Activated T-helper 1 cell treated with anti-CD3 and anti-CD28 coated beads, Interleukin-12 subunit alpha, Interleukin-12 subunit beta, Interleukin-2, Interleukin-4 antibody, amounts not matched to agents 30 ng/mL and 10 ng/mL and 1 ng/mL, durations not matched to agents 14 hours and 24 hours and 36 hours (primary cell): Measurements from ENCODE around the gene ITK. TPM values are rescaled to one million over a fixed set of nuclear protein-coding genes. Genes with fewer than 3 reads are reported as not detected.
"Not testable (repeated sequence)": the region's sequence is repeated elsewhere in the genome, so short reads cannot be mapped to it uniquely, and the experiment has no call there.

Experiments used
- DNase-seq: peaks from one replicate; pipeline ENCODE4 v3.0.0; 2021; ENCODE audit warnings: low spot score
- H3K27ac Mint-ChIP-seq: one replicate; pipeline ENCODE4 v1.8.0; 2021; ENCODE audit warnings: mild to moderate bottlenecking, mixed read lengths
- H3K27me3 Mint-ChIP-seq: one replicate; pipeline ENCODE4 v1.8.0; 2022; ENCODE audit warnings: mild to moderate bottlenecking, moderate library complexity, mixed read lengths; ENCODE audit not compliant: insufficient read depth
- H3K36me3 Mint-ChIP-seq: one replicate; pipeline ENCODE4 v1.8.0; 2021; ENCODE audit warnings: low read depth, mixed read lengths
- H3K4me1 Mint-ChIP-seq: one replicate; pipeline ENCODE4 v1.8.0; 2021; ENCODE audit warnings: low read depth, mixed read lengths
- H3K4me3 Mint-ChIP-seq: one replicate; pipeline ENCODE4 v1.8.0; 2021; ENCODE audit warnings: mild to moderate bottlenecking, moderate library complexity, mixed read lengths
- H3K9me3 Mint-ChIP-seq: one replicate; pipeline ENCODE4 v1.8.0; 2021; ENCODE audit warnings: mixed read lengths
- intact Hi-C: fragments of 100-400 bp; cut with micrococcal nuclease; formaldehyde crosslinking; loops from one replicate; pipeline ENCODE4 v1.15.1; 2024
- total RNA-seq: library from RNA; stranded (reverse); gene quantifications from 2 replicates; pipeline ENCODE4 v1.2.3, GENCODE V29; 2022

ITK gene
- total RNA-seq, 1 donor from 2014 or later, result 259 TPM

GRCh38 chr5:157178966-157179365 is 1.7 kb upstream of the ITK start:
- Mint-ChIP-seq H3K36me3 (peaks cover 37% of the 10 kb centered on the region), H3K4me1 (peaks cover 61% of the 10 kb centered on the region), H3K4me3 (peak overlapping the region; percentile 71), H3K27me3 (no peaks in the 10 kb centered on the region), H3K9me3 (peaks cover 21% of the 10 kb centered on the region), H3K27ac (peak overlapping the region; percentile 90)
- intact Hi-C loops, result loop anchor here (10.0 kb wide), 1 partner anchor 286 kb away; the partner anchor contains the start of gene NIPAL4
- DNase-seq, result no peak

DNA sequence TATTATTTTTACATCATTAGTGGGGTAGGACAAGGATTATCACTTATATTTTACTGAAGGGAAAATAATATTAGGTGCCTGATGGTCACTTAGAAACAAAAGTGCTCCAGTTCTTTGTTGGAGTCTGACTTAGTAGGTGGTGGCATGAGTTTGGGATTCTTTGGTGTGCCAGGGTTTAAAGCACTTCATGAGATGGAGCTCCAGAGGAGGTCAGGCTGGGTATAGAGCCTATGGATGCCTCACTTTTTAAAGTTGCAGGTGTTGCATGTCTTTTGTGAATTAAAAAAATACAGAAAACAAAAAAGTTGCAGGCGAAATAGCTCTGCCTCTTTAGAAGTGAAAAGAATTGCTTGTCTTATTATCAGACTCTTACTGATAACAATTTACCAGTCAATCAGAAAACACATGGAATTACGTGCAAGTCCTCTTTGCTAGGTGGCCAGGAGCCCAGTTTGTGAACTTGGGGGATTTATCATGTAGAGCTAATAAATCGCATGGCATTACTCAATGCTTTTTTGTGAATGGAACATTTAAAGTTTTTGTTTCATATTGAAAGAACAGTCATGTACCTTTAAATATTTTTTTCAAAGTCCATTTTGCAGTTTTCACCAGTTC is 1.6 kb downstream of the ITK start:
- Mint-ChIP-seq H3K9me3 (peaks cover 10% of the 10 kb centered on the region), H3K36me3 (peaks cover 56% of the 10 kb centered on the region), H3K4me1 (peaks cover 64% of the 10 kb centered on the region), H3K27me3 (no peaks in the 10 kb centered on the region), H3K27ac (peak overlapping the region; percentile 100), H3K4me3 (peak overlapping the region; percentile 100)
- no peak for DNase-seq
- intact Hi-C loops, result loop anchor here (1.0 kb wide), 1 partner anchor 40 kb away; no protein-coding TSS in a partner anchor

GRCh38 chr5:157184117-157184670 is 3.6 kb downstream of the ITK start:
- Mint-ChIP-seq H3K9me3 (no peaks in the 10 kb centered on the region), H3K36me3 (peaks cover 66% of the 10 kb centered on the region), H3K27me3 (no peaks in the 10 kb centered on the region), H3K4me3 (peak overlapping the region; percentile 100), H3K27ac (peak overlapping the region; percentile 81), H3K4me1 (peaks cover 66% of the 10 kb centered on the region)
- no peak for DNase-seq
- intact Hi-C loops, result loop anchor here (1.0 to 2.0 kb wide), 2 partner anchors 9 to 15 kb away; no protein-coding TSS in a partner anchor

DNA sequence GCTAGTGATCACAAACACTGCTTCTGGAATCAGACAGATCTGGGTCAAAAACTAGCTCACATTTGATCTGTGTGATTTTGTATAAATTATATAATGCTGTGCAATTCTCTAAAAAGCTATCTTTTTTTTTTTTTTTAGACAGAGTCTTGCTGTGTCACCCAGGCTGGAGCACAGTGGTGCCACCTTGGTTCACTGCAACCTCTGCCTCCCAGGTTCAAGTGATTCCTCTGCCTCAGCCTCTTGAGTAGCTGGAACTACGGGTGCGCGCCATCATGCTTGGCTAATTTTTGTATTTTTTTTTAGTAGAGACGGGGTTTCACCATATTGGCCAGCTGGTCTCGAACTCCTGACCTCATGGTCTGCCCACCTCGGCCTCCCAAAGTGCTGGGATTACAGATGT is 4.5 kb downstream of the ITK start:
- Mint-ChIP-seq H3K4me3 (peak overlapping the region; percentile 100), H3K36me3 (peaks cover 71% of the 10 kb centered on the region), H3K4me1 (peaks cover 65% of the 10 kb centered on the region), H3K27ac (peak overlapping the region; percentile 81)
- H3K27me3 Mint-ChIP-seq, DNase-seq, H3K9me3 Mint-ChIP-seq: not testable (repeated sequence)
- intact Hi-C loops, result loop anchor here (2.0 kb wide), 1 partner anchor 14 kb away; no protein-coding TSS in a partner anchor

DNA sequence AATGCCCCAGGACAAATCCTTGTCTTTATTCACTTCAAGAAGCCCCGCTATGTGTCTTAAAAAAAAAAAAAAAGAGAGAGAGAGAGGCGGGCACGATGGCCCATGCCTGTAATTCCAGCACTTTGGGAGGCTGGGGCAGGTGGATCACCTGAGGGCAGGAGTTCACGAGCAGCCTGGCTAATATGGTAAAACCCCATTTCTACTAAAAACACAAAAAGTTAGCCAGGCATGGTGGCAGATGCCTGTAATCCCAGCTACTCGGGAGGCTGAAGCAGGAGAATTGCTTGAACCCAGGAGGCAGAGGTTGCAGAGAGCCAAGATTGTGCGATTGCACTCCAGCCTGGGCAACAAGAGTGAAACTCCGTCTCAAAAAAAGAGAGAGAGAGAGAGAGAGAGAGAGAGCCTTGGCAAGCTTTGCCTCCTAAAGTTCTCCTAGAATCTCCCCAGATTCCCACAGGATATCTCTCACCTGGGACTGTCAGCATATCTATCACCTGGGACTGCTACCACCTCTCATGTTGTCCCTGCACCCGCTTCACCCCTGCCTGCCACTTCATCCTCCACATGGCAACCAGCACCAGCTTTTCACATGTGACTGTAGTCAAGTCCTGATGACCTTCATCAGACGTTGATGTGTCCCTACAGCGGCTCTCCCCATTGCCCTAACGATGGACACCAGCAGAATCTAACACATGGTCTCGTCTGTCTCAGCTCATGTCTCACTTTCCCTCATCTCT is 5.8 kb downstream of the ITK start:
- intact Hi-C loops, result no loop called here
- peak overlapping the region; percentile 84 for H3K4me3 Mint-ChIP-seq
- peaks cover 73% of the 10 kb centered on the region for H3K36me3 Mint-ChIP-seq
- H3K27ac Mint-ChIP-seq, result peak overlapping the region; percentile 97
- no peaks in the 10 kb centered on the region for H3K9me3 Mint-ChIP-seq
- H3K27me3 Mint-ChIP-seq, result no peaks in the 10 kb centered on the region
- peaks cover 72% of the 10 kb centered on the region for H3K4me1 Mint-ChIP-seq
- DNase-seq, result no peak

- intact Hi-C loops, result no loop called here
- H3K9me3 Mint-ChIP-seq, result no peaks in the 10 kb centered on the region
- no peak for DNase-seq
- H3K27me3 Mint-ChIP-seq, result no peaks in the 10 kb centered on the region
- H3K36me3 Mint-ChIP-seq, result peaks cover 72% of the 10 kb centered on the region
- peak overlapping the region; percentile 97 for H3K27ac Mint-ChIP-seq
- peaks cover 78% of the 10 kb centered on the region for H3K4me1 Mint-ChIP-seq
- peak overlapping the region; percentile 84 for H3K4me3 Mint-ChIP-seq
Observed at GRCh38 chr5:157187046-157187754, 6.6 kb downstream of the ITK start.

- peak overlapping the region; percentile 84 for H3K4me3 Mint-ChIP-seq
- peak overlapping the region; percentile 97 for H3K27ac Mint-ChIP-seq
- H3K36me3 Mint-ChIP-seq, result peaks cover 72% of the 10 kb centered on the region
- H3K9me3 Mint-ChIP-seq, result no peaks in the 10 kb centered on the region
- intact Hi-C loops, result loop anchor here (1.0 kb wide), 1 partner anchor 8 kb away; the partner anchor contains the start of gene ITK
- H3K4me1 Mint-ChIP-seq, result peaks cover 87% of the 10 kb centered on the region
- no peak for DNase-seq
- no peaks in the 10 kb centered on the region for H3K27me3 Mint-ChIP-seq
Observed at GRCh38 chr5:157188270-157188669, 7.6 kb downstream of the ITK start.

- intact Hi-C loops, result loop anchor here (1.0 kb wide), 1 partner anchor 9 kb away; no protein-coding TSS in a partner anchor
- Mint-ChIP-seq H3K27ac (peak overlapping the region; percentile 97), H3K27me3 (no peaks in the 10 kb centered on the region), H3K4me3 (peak overlapping the region; percentile 84), H3K9me3 (no peaks in the 10 kb centered on the region), H3K36me3 (peaks cover 71% of the 10 kb centered on the region), H3K4me1 (peaks cover 87% of the 10 kb centered on the region)
- no peak for DNase-seq
Observed at GRCh38 chr5:157189223-157189622, 8.6 kb downstream of the ITK start.

- H3K36me3 Mint-ChIP-seq, result peaks cover 68% of the 10 kb centered on the region
- H3K9me3 Mint-ChIP-seq, result no peaks in the 10 kb centered on the region
- no peaks in the 10 kb centered on the region for H3K27me3 Mint-ChIP-seq
- intact Hi-C loops, result loop anchor here (1.0 kb wide), 1 partner anchor 10 kb away; no protein-coding TSS in a partner anchor
- H3K4me3 Mint-ChIP-seq, result peak overlapping the region; percentile 78
- DNase-seq, result no peak
- H3K27ac Mint-ChIP-seq, result peak overlapping the region; percentile 88
- H3K4me1 Mint-ChIP-seq, result peaks cover 93% of the 10 kb centered on the region
Observed at GRCh38 chr5:157193699-157194424, 13.2 kb downstream of the ITK start.

DNA sequence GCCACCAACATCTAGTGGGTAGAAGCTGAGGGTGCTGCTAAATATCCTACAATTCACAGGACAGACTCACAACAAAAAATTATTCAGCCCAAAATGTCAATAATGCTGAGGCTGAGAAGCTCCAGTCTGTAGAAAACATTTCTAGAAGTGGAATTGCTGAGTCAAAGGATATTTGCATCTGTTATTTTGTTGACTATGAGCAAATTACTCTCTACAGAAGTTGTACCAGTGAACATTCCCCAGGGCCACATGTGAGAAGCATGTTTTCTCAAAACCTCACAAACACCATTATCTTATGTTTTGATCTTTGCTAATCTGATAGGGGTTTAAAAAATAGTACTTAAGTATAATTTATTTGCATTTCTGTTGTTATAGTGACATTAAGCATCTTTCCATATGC is 15.4 kb downstream of the ITK start:
- DNase-seq, result no peak
- peaks cover 68% of the 10 kb centered on the region for H3K36me3 Mint-ChIP-seq
- H3K27me3 Mint-ChIP-seq, result no peaks in the 10 kb centered on the region
- intact Hi-C loops, result loop anchor here (5.0 kb wide), 1 partner anchor 274 kb away; no protein-coding TSS in a partner anchor
- H3K4me3 Mint-ChIP-seq, result peak overlapping the region; percentile 72
- peak overlapping the region; percentile 88 for H3K27ac Mint-ChIP-seq
- peaks cover 92% of the 10 kb centered on the region for H3K4me1 Mint-ChIP-seq
- no peaks in the 10 kb centered on the region for H3K9me3 Mint-ChIP-seq

DNA sequence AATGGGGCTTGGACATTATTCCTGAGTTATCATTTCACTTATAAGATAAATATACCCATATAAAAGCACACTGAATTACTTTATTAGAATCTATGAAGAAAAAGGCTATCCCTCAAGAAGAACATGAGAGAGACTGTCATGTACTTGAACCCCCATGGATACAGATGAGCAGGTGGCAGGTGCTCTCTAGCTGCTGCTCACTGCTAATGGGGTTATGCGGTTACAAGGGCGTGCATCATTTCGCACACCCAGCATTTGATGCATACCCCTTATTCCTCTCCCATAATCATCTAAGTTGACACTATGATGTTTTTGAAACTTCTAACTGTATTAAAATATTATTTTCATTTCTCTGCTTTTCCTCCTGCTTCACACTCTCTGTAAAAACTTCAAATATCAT is 16.4 kb downstream of the ITK start:
- Mint-ChIP-seq H3K9me3 (no peaks in the 10 kb centered on the region), H3K27me3 (no peaks in the 10 kb centered on the region), H3K27ac (peak overlapping the region; percentile 88), H3K4me3 (peak overlapping the region; percentile 53), H3K36me3 (peaks cover 67% of the 10 kb centered on the region), H3K4me1 (peaks cover 94% of the 10 kb centered on the region)
- intact Hi-C loops, result loop anchor here (5.0 kb wide), 1 partner anchor 275 kb away; no protein-coding TSS in a partner anchor
- DNase-seq, result no peak
